Coronary artery (tissue), 2 donors: ENCODE data around the gene OTUD6A.

ENCODE experiments used
- DNase-seq: peaks from one replicate; pipeline ENCODE4 v3.0.0-alpha.2; 2017; ENCODE audit warnings: low spot score
- H3K27ac ChIP-seq, 2 donors: fragments of 200-600 bp; sonication (generic); one replicate each; pipeline ENCODE4 v1.5.1; 2016 to 2019
- H3K4me3 ChIP-seq: fragments of 200-600 bp; sonication (generic); 2 replicates; pipeline ENCODE4 v1.5.1; 2016; ENCODE audit warnings: mild to moderate bottlenecking, moderate library complexity
- TF ChIP-seq, protein P1 (sequence below): fragments of 200-600 bp; sonication (generic); IDR thresholded peaks from one replicate; pipeline ENCODE4 v1.5.1; 2019; ENCODE audit warnings: antibody characterized with exemption

OTUD6A gene

GRCh38 chrX:70026112-70026850, 36.0 kb upstream of the OTUD6A start:
- Histone ChIP-seq H3K27ac (no peak overlapping the region), H3K4me3 (no peak overlapping the region)
- TF ChIP-seq, protein P1, sequence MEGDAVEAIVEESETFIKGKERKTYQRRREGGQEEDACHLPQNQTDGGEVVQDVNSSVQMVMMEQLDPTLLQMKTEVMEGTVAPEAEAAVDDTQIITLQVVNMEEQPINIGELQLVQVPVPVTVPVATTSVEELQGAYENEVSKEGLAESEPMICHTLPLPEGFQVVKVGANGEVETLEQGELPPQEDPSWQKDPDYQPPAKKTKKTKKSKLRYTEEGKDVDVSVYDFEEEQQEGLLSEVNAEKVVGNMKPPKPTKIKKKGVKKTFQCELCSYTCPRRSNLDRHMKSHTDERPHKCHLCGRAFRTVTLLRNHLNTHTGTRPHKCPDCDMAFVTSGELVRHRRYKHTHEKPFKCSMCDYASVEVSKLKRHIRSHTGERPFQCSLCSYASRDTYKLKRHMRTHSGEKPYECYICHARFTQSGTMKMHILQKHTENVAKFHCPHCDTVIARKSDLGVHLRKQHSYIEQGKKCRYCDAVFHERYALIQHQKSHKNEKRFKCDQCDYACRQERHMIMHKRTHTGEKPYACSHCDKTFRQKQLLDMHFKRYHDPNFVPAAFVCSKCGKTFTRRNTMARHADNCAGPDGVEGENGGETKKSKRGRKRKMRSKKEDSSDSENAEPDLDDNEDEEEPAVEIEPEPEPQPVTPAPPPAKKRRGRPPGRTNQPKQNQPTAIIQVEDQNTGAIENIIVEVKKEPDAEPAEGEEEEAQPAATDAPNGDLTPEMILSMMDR: no peak
- DNase-seq: no peak

DNA sequence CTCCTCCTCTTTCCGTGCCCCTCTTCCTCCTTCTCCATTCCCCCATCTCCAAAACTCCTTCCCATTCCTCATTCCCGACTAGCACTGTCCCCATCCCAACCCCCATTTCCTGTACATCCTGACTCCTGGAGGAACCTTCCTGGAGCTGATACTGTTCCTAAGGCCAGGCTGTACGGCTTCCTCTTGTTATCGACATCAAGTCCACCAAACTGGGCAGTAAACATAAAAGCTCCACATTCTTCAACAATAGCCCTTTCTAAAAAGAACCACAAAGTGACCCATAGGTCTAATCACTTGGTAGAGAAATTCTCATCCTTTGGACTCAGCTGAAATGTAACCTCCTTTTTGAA, 35.4 kb upstream of the OTUD6A start:
- Histone ChIP-seq H3K4me3 (no peak overlapping the region), H3K27ac (no peak overlapping the region)
- TF ChIP-seq, protein P1: no peak
- no peak for DNase-seq

DNA sequence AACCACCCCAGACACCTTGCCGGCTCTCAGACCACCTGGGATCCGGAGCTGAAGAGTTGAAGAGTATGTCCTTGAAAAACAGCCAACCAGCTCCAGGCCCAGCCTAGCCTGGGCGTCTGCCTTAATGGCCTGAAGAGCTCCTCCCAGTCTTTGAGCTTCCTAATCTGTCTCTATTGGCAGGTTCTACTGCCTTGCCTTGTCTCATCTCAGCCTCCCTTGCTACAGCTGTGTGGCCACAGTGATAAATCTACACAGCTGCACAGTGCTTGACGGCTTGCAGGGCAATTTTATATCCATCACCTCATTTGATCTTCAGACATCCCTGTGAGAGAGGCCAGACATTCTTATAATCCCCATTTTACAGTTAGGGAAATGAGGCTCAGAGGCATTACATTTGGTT, 32.4 kb upstream of the OTUD6A start:
- Histone ChIP-seq H3K4me3 (no peak overlapping the region), H3K27ac (no peak overlapping the region)
- TF ChIP-seq, protein P1: no peak
- no peak for DNase-seq

DNA sequence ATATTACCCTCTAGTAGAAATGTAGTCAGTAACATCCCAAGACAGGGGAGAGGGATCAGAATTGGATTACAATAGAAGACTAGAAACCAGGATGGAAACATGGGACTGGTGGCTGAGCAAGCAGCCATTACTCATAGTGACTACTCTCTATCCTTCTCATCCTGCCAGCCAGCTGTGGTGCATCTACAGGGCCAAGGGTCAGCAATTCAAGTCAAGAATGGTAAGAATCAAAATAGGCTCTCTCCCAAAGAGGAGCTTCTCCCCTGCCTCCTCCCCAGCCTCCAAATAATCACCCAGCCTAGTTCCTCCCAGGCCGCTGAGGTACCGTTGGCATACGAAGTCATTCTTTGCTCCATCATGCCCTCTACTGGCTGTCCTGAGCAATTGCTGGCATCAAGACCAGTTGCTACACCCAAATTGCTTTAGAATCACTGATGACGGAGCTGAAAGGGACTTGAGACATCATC, 31.9 kb upstream of the OTUD6A start:
- DNase-seq: no peak
- TF ChIP-seq, protein P1: peak; percentile 75

DNA sequence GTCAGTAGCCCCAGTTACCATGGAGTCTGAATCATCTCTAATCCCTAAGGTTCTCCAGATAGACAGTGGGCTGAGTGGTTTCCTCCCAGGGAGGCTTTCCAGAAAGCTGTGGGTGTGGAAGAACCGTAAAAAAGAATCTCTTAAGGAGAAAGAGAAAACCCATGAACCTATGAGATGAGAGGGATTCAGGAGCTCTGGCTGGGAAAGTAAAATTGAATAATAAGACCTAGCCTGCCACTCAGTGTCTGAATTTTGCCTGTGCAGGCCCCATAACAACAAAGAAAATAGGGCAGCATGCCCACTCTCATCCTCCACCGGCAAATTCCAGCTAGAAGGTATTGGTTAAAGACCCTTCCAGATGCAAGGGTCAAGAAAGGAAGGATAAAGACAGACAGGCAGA, 29.5 kb upstream of the OTUD6A start:
- TF ChIP-seq, protein P1: no peak
- DNase-seq: no peak
- Histone ChIP-seq H3K27ac (no peak overlapping the region), H3K4me3 (no peak overlapping the region)

More for the DNA sequence above, 31.9 kb upstream of the OTUD6A start:
- Histone ChIP-seq H3K4me3 (no peak overlapping the region), H3K27ac (no peak overlapping the region)

- DNase-seq: no peak
- no peak overlapping the region for H3K4me3 ChIP-seq
- TF ChIP-seq, protein P1: no peak
- H3K27ac ChIP-seq: no peak overlapping the region
These were observed 28.8 kb upstream of the OTUD6A start for GRCh38 chrX:70033348-70034051.

- DNase-seq: no peak
- H3K27ac ChIP-seq: no peak overlapping the region
- no peak overlapping the region for H3K4me3 ChIP-seq
- TF ChIP-seq, protein P1: no peak
These were observed 27.6 kb upstream of the OTUD6A start for GRCh38 chrX:70034646-70035045.
